Astrocyte of the cerebellum (primary cell): ENCODE data around the gene SERPING1.

Experiments
- DNase-seq: peaks from one replicate; pipeline ENCODE4 v3.0.0-alpha.2; 2011; ENCODE audit warnings: low read depth
- H3K4me3 ChIP-seq: 2 replicates; pipeline ENCODE4 v1.5.1; 2011; ENCODE audit warnings: mild to moderate bottlenecking, low read depth, low read length, moderate library complexity
- CTCF ChIP-seq: IDR thresholded peaks from 2 replicates; pipeline ENCODE4 v1.5.1; 2012; ENCODE audit warnings: low read length, low read depth, moderate library complexity, mild to moderate bottlenecking; ENCODE audit errors: missing control alignments
- in situ Hi-C: cut with HindIII; loops from 2 replicates; pipeline ENCODE4 v1.10.0; 2017; ENCODE audit warnings: low sequenced_read_pairs

The SERPING1 gene

DNA sequence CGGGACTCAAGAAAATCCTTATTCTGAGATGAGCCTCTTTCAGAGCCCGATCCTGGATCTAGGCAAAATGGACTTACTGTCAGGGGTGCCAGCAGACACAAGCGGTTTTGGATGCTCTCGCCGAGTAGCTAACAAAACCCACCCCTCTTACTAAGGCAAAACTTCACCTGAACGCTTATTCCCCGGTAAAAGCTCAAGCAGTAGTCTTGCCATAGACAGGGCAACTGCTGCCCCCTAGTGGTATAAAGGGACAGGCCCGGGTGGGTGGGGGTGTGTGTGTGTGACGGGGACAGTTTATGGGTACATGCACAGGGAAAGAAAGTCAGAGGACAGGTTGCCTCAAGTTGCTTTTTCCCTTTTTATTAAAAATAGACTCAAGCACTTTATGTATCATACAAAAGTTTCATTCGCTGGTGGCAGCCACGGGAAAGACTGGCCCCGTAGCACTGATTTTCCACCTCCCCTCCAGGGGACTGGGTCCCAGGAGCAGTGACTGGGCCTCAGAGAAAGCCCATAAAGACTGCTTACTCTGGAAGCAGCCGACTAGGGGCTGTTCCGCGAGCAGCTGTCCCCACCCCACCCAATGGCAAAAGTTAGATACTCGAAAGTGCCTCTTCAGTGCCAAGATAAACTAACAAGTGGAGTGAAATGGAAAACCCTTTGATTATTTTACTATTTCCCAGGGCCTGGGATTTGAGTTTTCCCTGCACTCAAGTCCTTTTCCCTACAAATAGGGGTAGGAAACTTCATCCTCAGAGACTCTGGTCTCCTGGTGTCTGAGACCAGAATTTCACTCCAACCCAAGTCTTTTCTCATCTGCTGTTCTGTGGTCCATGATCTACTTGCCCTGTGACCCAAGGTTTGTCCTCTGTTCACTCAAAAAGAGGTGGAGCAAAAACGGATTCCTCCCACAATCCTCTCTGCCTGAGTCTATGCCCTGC is 47.5 kb downstream of the SERPING1 start:
- in situ Hi-C loops = no loop called here
- H3K4me3 ChIP-seq = no peak overlapping the region
- DNase-seq = peak; percentile 52
- TF ChIP-seq CTCF = peak; percentile 86

GRCh38 chr11:57645689-57646085 is 48.2 kb downstream of the SERPING1 start:
- DNase-seq = no peak
- in situ Hi-C loops = no loop called here
- no peak for TF ChIP-seq CTCF
- no peak overlapping the region for H3K4me3 ChIP-seq

DNA sequence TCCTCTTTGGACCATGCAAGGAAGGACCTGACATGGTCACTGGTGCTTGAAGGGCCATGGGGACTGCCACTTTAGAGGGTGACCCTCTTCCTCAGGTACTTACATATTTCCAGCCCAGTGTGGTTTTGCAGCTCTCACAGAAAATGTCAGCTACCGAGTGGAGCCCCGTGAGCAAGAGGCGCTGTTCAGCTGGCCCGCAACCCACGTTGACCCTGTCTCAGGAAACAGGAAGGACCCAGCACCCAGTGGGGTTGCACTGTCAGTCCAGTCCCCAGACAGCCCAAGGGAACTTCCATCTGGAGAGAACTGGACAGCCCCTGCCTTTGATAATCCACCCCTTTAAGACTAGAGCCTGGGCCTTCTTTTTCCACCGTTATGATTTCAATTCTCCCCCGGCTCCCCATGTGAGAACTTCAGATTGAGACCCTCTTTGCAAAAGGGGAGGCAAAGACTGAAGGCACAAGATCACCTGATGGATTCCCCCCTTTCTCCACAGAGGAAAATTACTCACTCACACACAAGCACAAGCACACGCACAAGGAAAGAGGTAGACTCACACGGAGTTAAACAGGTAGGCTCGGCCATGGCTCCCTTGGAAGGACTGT is 48.8 kb downstream of the SERPING1 start:
- in situ Hi-C loops = no loop called here
- H3K4me3 ChIP-seq = no peak overlapping the region
- DNase-seq = no peak
- no peak for TF ChIP-seq CTCF

DNA sequence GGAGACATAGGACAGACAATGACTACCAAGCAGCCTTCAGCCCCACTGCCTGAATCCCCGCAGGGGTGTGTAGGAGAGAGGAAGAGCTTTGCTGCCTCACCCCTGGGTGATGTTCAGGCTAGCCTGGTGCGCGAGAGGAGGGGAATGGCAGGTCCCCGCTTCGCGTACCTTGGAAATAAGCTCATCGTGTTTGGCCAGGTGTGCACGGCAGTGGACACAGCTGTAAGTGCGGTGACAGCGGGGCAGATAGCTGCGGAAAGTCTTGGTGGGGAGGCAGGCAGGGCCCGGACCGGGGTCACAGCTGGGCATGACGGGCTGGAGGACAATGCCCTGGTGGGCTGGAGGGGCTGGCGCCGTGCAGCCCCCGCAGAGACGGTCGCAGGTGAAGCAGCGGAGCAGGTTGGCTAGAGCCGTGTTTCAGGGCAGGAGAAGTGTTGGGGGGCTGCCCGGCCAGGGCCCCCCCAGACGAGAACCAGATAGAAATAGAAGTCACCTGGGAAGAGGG is 49.4 kb downstream of the SERPING1 start:
- in situ Hi-C loops = no loop called here
- H3K4me3 ChIP-seq = no peak overlapping the region

GRCh38 chr11:57647372-57647771 is 49.9 kb downstream of the SERPING1 start:
- TF ChIP-seq CTCF = no peak
- no peak overlapping the region for H3K4me3 ChIP-seq
- DNase-seq = no peak
- in situ Hi-C loops = no loop called here

More for the DNA sequence above, 49.4 kb downstream of the SERPING1 start:
- no peak for TF ChIP-seq CTCF
- no peak for DNase-seq

GRCh38 chr11:57647960-57648800 is 50.7 kb downstream of the SERPING1 start:
- peak overlapping the region; percentile 45 for H3K4me3 ChIP-seq
- DNase-seq = no peak
- in situ Hi-C loops = no loop called here
- no peak for TF ChIP-seq CTCF
